GM18517 (cell line): Measurements from ENCODE around the gene HEMGN.
"Not testable (repeated sequence)": the region's sequence is repeated elsewhere in the genome, so short reads cannot be mapped to it uniquely, and the experiment has no call there.

Experiments
- ATAC-seq: cut with Tn5 transposase; IDR thresholded peaks from one replicate; pipeline ENCODE4 v1.9.1; 2021; ENCODE audit warnings: mild to moderate bottlenecking, moderate library complexity; ENCODE audit not compliant: unreplicated experiment

HEMGN gene, protein sequence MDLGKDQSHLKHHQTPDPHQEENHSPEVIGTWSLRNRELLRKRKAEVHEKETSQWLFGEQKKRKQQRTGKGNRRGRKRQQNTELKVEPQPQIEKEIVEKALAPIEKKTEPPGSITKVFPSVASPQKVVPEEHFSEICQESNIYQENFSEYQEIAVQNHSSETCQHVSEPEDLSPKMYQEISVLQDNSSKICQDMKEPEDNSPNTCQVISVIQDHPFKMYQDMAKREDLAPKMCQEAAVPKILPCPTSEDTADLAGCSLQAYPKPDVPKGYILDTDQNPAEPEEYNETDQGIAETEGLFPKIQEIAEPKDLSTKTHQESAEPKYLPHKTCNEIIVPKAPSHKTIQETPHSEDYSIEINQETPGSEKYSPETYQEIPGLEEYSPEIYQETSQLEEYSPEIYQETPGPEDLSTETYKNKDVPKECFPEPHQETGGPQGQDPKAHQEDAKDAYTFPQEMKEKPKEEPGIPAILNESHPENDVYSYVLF

DNA sequence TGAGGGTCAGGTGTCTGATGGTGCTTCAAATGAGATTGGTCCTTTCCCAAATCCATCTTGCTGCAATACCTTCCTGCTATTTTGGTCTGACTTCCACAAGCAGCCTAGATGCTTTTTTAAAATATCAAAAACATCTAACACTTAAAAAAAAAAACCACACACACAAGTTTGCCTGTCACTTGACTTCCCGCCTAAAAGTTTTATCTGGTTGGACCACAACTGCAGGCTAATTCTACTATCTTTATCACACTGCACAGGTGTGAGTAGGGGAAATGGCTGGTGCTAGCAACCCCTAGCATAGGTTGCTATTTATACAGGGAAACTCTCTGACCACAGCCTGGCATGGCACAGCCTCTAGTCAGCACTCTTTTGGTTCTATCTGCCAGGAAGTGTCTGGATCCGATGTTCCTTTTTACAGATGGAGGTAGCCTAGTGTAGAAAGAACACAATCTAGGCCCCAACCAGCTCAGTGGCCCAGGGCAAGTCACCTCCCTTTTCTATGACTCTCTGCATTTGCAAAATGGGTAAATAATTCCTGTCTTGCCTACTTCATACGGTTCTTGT, at the start of gene HEMGN:
HEMGN (minus strand) TSS at position 92 of the 564 bp plus-strand sequence; CDS start at position 56, 36 bp downstream.
- peak; percentile 66 for ATAC-seq

DNA sequence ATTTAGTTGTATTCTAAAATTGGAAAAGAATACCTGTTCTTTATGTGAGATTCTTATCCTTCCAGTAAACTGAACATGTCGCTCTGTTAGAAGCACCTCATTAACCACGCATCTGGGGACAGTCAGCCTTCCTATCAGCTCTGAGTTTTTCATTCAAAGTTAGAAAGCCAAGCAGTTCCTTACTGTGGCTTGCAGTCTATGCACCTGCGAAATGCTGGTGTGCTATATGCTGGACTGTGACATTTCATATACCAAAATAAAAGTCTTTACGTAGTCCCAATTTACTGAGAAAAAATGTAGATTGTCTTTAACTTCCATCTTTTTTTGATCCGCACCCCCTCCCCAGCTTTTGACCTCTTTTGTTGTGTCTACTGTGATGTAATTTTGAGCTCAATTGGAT, 49.5 kb upstream of the HEMGN start:
- ATAC-seq = no peak

DNA sequence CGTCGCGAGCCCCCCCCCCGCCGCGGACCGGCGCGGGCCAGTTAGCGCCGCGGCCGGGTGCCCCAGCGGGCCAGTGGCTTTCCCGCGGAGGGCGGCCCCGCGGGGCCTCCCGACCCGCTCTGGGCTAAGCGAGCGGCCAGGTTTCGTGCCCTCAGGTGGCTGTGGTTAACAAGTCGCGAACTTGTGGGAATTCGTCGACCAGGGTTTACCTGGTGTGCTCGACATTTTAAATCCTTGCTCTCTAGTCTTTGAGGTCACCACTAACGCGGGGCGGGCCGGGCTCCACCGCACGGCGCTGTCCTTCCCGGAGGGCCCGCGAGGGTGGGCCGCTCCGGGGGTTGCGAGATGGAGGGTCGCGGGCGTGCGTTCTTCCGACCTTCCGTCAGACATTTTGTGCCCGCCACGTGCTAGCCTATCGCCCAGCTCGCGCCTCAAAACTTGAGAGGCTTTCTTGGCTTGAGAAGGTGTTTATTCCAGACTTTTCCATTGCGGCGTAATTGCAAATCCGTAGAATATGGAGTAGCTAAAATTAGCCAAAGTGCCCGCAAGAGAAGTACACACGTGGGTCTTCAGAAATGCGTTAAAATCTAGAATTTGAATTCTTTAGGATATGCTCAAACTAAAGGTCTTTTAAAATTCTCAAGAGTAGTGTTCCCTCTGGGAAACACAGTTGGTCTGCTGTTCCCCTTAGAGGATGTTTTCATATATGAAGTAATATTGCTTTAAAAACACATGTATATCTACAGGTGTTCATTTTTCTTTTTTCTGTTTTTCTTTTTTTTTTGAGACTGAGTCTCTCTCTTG, 47.3 kb upstream of the HEMGN start:
- peak; percentile 11 for ATAC-seq

DNA sequence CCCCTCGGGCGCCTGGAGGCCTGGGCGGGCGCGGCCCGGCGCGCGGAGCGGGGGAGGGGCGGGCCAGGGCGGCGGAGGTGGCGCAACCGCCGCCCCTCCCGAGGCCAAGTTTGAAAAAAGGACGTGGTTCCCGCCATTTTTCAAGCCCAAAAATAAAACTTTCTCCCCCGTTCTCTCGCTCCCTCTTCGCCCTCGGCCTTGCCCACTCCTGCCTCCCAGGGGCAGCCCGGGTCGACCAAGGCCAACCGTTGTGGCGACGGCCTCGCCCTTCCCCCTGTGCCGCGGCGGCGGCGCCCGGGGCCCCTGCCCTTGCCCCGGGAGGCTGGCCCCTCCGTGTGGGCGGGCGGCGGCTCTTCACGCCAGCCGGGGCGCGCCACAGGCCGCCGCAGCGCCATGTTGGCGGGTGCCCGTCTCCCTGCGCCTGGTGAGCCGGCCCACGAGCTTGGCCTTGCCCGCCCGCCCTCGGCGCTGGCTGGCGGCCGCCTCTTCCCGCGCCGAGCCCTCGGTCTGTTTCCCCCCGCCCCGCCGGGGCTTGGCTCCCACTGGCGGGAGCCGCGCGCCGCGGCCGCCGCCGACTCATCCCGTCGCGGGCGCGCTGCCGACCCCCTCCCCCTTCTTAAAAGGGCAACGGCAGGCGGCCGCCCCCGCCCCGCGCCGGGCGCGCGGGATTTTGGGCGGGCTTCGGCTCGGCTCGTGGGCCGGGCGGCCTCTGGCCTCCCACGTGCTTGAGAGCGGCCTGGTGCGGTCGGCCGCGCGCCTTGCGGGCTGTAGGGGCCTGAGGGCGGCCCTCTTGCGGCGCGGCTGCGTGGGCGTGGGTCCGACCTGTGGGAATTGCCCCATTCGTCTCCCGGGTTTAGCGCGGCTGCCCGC, 46.5 kb upstream of the HEMGN start:
- peak; percentile 28 for ATAC-seq

DNA sequence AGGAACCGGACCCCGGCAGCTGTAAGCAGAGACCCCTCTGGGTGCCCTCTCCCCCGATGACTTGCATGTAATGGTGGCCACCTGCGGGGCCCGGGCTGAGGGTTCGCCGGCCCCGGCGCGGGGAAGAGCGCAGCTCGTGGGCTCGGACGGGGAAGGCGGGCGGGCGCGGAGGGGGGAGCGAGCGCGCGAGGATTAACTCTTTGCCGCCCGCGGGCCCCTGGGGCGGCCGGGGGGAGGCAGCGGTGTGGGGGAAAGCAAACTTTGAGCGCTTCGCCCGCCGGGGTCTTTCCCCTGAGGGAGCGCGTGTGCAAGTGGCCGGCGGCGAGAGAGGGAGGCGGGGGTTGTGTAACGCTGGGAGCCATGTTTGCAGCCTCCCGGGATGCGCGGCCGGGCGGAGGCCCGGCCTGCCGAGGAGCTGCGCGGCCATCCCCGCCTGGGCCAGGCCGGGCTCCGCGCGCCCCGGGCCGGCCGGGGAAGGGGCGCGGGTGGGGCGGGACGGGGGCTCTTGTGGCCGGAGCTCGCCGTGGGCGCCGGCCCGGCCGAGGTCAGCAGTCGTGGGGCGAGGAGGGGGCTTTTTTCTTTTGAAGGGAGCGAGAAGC, 45.7 kb upstream of the HEMGN start:
- ATAC-seq = peak; percentile 2

DNA sequence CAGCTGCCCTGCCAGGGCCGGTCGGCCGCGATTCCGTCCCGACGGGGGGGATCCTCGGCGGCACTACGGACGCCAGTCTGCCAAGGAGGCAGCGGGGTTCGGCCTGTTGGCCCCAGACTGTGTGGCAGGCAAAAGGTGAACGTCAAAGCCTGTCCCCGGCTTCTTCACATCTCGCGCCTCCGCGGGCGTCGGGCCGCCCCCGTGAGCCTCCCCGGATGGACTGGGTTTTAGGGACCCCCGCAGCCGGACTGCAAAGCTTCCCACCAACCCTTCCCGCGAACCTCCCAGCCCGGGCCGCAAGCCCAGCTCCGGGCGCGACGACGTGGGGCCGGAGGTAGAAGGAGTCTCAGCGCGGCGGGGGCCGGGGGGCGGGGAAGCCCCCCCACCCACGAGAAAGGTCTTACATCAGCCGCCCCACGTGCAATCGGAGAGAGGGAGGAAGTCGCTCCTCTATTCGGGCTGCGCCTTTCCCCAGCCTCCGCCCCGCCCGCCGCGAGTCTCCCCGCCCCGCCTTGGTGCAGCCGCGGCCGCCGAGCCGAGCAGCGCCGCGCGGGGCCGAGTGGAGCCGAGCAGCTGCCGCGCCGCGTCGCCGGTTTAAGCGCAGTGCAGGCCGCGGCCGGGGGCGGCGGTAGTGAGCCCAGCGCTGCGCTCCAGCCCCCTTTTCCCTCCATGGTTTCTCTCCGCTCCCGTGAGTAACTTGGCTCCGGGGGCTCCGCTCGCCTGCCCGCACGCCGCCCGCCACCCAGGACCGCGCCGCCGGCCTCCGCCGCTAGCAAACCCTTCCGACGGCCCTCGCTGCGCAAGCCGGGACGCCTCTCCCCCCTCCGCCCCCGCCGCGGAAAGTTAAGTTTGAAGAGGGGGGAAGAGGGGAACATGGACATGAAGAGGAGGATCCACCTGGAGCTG, 45.0 kb upstream of the HEMGN start, which contains the start of gene ANP32B:
ANP32B (plus strand) TSS at position 659 of the 906 bp plus-strand sequence; CDS start at position 874, 215 bp downstream.
- ATAC-seq = peak; percentile 58

DNA sequence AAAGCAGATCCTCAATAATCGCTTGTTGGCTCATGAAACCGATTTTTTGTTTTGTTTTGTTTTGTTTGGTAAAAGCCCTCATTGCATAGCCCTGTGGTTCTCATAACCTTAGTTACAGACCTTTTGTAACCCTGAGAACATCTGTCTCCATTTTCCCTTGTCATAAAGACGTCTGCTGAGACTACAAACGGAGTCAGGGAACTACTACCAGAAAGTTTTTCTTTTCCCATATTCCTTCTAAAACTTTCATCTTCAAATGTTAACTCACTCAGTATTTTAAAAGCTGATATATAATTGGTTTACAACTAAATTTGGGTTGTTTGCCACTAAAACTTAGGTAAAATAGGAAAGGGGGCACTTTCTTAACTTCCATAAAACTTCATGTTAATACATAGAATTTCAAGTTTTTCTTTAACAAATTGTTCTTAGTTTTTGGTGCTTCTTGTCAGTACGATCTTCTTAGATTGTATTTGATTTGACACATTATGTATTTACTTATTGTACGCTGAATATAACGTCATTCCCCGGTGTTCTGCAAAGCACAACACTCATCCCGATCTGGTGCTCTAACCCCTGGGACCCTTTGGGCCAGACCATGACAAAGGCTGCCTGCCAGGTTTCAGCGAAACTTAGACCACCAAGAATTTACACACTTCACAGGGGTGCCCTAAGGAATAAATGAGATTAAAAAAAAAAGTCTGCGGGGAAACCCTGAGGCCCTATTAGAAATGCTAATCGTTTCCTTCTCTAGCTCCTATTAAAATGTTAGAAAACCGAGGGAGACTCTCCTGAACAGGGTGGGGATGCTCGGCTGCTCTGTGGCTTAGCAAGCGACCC, 44.1 kb upstream of the HEMGN start:
- no peak for ATAC-seq

DNA sequence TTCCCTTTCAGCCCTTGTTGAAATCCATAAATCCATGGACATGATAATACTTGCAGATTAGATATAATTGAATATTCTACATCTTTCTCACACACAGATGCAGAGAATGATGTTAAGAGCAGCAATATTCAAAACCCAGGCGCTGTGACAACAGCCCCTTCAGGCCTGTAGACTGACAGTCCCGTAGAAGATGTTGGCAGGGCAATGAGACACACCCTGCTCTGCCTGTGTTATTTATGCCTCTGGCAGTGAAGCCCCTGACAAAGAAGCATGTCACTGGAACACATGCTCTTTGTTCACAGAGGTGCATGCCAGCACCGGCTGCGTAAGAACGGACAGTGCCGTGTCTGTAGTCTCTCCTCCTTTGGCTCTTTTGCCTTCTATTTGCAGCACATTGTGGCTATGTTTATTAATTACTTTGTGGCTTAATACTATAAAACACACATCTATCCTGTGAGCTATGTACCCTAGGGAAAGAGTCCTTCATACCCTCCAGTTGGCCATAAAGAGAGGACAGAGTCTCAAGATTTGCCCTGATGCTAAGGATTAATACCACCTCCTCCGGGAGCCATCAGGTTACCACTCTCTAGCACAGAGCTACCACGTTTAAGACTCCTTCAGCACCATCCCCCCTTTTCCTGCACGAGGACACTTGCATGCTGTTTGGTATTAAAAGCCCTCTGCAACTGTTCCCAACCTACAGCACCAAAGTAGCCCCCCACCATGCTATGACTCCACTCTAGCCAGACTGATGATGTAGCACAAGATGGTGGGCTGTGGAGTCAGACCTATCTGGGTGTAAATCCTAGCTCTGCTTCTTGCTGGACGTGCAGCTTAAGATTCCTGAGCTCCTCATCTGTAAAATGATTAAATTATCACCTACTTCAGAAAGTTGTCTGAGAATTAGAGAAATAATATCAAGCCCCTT, 43.2 kb upstream of the HEMGN start:
- no peak for ATAC-seq

DNA sequence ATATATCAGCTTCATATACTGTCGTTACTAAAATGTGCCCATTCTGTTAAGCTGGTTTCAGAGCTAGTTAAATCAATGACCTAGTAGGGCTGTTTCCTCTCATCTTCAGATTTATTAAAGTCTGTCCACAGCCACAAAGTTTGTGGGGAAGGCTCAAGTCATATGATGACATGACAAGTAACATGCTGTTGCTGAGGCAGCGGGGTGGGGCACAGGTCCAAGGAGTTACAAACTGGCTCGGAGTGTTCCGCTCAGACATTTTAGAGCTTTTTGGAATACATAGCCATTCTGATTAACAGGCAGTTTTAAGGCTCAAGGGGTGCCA, 42.5 kb upstream of the HEMGN start:
- no peak for ATAC-seq

DNA sequence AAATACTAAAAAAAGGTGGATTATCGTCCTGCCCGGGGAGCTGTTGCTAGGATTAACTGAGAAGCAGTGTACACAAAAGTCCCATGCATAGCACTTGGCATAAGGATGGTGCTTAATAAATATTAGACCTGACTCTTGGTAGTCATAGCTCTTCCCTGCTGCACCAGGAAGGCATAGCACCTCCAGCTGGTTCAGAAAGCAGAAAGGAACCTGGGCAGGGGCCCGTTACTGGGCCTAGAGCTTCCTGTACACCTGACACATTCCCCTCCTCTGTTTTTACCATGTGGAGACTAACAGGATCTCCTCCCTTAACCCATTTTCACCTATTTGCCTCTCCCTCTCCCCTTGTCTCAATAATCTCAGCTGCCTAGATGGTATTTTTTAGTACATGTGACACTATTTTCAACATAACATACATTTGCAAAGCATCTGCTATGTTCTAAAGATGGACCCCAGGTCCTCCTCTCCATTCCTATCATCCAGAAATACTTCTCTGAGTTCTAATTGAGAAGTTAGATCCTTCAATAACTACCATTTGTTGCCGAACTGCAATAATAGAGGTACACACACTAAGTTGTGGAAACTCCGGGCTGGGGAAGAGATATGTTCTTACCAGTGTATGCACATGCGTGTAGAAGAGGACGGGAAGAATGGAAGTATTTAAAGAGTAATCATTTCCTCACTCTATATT, 42.0 kb upstream of the HEMGN start:
- ATAC-seq = no peak

DNA sequence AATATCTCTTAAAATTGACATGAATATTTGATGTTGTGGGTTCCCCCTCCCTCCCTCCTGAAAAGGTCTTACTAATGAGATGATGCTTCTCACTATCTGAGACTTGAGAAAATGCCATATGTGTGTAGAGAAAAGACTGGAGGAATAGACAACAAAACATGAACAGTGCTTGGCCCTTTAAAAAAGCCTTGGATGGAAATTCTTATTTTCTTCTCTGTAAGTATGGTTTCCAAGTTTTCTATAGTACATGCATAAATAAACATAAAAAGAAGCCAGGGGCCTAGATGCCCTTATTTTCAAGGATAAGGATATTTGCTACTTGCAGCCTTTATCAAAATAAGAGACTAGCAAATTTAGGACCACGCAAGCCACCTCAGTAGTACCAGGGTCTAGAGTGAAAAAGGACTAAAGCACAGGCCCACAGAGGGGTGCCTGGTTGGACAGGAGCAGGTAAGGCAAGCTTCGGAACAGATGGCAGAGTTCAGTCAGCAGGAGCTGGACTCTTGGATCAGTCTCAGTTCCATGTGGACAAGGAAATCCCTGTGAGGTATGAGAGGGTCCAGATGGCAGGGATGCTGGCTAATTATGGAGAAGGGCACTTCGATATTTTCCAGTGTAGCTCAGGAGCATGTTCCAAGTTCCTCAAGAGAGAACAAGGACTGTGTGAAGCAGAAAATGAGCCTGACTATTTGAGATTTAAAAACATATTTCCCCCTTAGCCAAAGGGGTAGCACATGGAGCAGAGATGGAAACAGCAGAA, 40.6 kb upstream of the HEMGN start:
- ATAC-seq = no peak

DNA sequence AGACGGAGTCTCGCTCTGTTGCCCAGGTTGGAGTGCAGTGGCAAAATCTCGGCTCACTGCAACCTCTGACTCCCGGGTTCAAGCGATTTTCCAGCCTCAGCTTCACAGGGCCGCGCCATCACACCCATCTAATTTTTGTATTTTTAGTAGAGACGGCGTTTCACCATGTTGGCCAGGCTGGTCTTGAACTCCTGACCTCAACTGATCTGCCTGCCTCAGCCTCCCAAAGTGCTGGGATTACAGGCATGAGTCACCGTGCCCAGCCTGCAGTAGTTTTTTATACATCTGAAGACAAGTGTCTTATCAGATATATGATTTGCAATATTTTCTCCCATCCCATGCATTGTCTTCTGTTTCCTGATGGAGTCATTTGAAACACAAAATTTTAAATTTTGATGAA, 38.7 kb upstream of the HEMGN start:
- not testable (repeated sequence) for ATAC-seq

DNA sequence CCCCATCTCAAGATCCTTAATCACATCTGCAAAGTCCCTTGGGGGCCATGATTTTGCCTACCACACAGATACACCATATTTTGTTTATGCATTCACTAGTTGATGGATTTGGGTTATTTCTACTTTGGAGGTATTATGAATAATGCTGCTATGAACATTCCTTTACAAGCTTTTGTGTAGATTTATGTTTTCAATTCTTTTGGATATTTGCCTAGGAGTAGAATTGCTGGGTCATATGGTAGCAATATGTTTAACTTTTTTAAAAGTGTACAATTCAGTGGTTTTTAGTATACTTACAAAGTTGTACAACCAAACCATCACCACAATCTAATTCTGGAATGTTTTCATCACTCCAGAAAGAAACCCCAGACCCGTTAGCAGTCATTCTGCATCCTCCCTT, 37.4 kb upstream of the HEMGN start:
- no peak for ATAC-seq

DNA sequence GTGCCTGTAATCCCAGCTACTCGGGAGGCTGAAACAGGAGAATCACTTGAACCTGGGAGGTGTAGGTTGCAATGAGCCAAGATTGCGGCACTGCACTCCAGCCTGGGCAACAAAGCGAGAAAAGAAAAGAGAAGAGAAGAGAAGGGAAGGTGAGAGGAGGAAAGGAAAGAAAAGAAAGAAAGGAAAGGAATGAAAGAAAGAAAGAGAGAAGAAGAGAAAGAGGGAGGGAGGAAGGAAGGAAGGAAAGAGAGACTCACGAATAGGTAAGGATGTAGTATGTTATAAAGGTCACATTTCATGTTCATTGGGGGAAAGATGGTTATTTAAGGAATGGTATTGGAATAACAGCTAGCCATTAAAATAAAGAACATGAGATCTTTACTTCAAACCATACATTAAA, 34.8 kb upstream of the HEMGN start:
- ATAC-seq = no peak

DNA sequence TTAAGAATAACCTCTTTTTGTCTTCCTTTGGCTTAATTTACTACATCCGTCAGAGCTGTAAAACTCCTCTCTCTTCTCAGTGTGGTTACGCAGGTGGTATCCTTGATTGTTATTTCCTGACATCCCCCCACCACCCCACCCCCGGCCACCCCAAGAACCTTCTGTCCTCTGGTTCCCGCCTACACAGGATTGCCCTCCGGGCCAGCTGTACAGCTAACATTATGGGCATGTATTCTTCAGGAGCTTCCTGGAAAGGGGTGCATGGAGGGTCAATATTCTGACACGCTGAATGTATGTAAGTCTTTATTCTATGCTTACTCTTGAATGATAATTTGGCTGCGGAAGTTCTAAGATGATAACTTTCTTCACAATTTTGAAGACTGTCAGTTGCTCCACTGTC, 32.2 kb upstream of the HEMGN start:
- ATAC-seq = no peak

DNA sequence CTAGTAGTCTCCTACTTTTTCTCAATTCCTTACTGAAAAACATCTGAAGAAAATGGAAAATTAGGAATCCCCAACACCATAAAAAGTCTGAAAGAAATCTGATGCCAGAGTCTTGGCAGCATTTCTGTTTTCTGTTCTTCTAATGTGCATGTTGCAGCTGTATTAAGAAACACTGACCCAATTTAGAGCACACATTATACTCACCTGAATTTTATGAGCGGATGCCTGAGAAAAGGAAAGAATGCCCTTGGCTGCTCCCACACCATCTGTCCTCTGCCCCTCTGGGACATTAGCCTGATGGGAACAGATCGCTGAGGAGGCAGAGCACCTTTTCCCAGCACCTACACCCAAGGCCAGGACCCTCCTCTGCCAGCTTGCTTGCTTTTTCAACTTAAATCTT, 31.0 kb upstream of the HEMGN start:
- no peak for ATAC-seq
